CD4-positive, alpha-beta memory T cell (primary cell): ENCODE data around the gene DMRT1. TPM values are rescaled to one million over a fixed set of nuclear protein-coding genes. Genes with fewer than 3 reads are reported as not detected.

Experiments used
- CTCF ChIA-PET: fragments of 350-600 bp; sonication (Branson Sonifier 250); formaldehyde crosslinking; loops from one replicate; lab custom pipeline; 2021; ENCODE audit warnings: inconsistent platforms; ENCODE audit not compliant: partially characterized antibody; lab: Charles Lee
- POLR2A ChIA-PET: fragments of 350-600 bp; sonication (Branson Sonifier 250); formaldehyde crosslinking; loops from one replicate; lab custom pipeline; 2021; ENCODE audit not compliant: partially characterized antibody; lab: Charles Lee
- DNase-seq, 5 donors: peaks; one replicate each; pipeline versions ENCODE4 v3.0.0 to v3.0.0-alpha.2; 2020 to 2022; ENCODE audit warnings: mixed read lengths in 1 of 5
- H3K27ac ChIP-seq: one replicate; pipeline ENCODE4 v1.7.0; 2013; ENCODE audit warnings: low read depth, low read length
- H3K27me3 ChIP-seq: 2 replicates; pipeline ENCODE4 v1.7.0; 2013; ENCODE audit warnings: mild to moderate bottlenecking, low read length, moderate library complexity; ENCODE audit not compliant: insufficient read depth
- H3K36me3 ChIP-seq: 2 replicates; pipeline ENCODE4 v1.7.0; 2013; ENCODE audit warnings: mild to moderate bottlenecking, low read length, moderate library complexity; ENCODE audit not compliant: insufficient read depth
- H3K4me1 ChIP-seq: 2 replicates; pipeline ENCODE4 v1.7.0; 2013; ENCODE audit warnings: mild to moderate bottlenecking, low read length, moderate library complexity; ENCODE audit not compliant: insufficient read depth
- H3K4me3 ChIP-seq, 2 donors: one replicate each; pipeline ENCODE4 v1.7.0; 2013; ENCODE audit warnings: low read length in 2 of 2, mild to moderate bottlenecking in 1 of 2
- H3K9me3 ChIP-seq, 2 donors: one replicate each; pipeline ENCODE4 v1.7.0; 2013; ENCODE audit warnings: low read length in 2 of 2, control low read depth in 1 of 2; ENCODE audit not compliant: control insufficient read depth in 1 of 2
- H3K27ac Mint-ChIP-seq, 7 donors: one replicate each; pipeline ENCODE4 v1.8.0; 2020 to 2021; ENCODE audit warnings: mixed read lengths in 7 of 7, mild to moderate bottlenecking in 6 of 7, inconsistent platforms in 3 of 7, moderate library complexity in 3 of 7
- H3K27me3 Mint-ChIP-seq, 2 donors: one replicate each; pipeline ENCODE4 v1.8.0; 2020 to 2021; ENCODE audit warnings: mixed read lengths in 2 of 2
- H3K36me3 Mint-ChIP-seq, 2 donors: one replicate each; pipeline ENCODE4 v1.8.0; 2020 to 2021; ENCODE audit warnings: mixed read lengths in 2 of 2, inconsistent platforms in 1 of 2, mild to moderate bottlenecking in 1 of 2
- H3K4me1 Mint-ChIP-seq, 4 donors: one replicate each; pipeline ENCODE4 v1.8.0; 2020 to 2021; ENCODE audit warnings: mixed read lengths in 4 of 4, mild to moderate bottlenecking in 1 of 4
- H3K4me3 Mint-ChIP-seq, 8 donors: one replicate each; pipeline ENCODE4 v1.8.0; 2020 to 2021; ENCODE audit warnings: mixed read lengths in 8 of 8, mild to moderate bottlenecking in 7 of 8, moderate library complexity in 6 of 8, inconsistent platforms in 3 of 8
- H3K9me3 Mint-ChIP-seq, 8 donors: one replicate each; pipeline ENCODE4 v1.8.0; 2020 to 2021; ENCODE audit warnings: mixed read lengths in 8 of 8, mild to moderate bottlenecking in 5 of 8, inconsistent platforms in 3 of 8, moderate library complexity in 1 of 8
- intact Hi-C: fragments of 100-400 bp; cut with micrococcal nuclease; formaldehyde crosslinking; loops from one replicate; pipeline ENCODE4 v1.15.1; 2023
- polyA plus RNA-seq, 2 donors: library from polyadenylated mRNA; unstranded; fragments of 300-500 nt; fragmentation: Illumina TruSeq; gene quantifications; one replicate each; pipeline ENCODE4 v1.2.3, GENCODE V29; 2021
- total RNA-seq, 2 experiments: library from RNA; stranded (reverse); gene quantifications; one replicate each; pipeline ENCODE4 v1.2.3, GENCODE V29; 2021

The DMRT1 gene
- total RNA-seq (not detected), polyA plus RNA-seq (not detected)

- Histone ChIP-seq H3K27ac (no peak within 1 kb of the TSS), H3K4me3 (no peak within 1 kb of the TSS), H3K4me1 (no peaks in the 10 kb centered on the region), H3K27me3 (no peaks in the 10 kb centered on the region), H3K36me3 (no peaks in the 10 kb centered on the region), H3K9me3 (no peaks in the 10 kb centered on the region)
- CTCF ChIA-PET: no interaction called here
- peak within 1 kb of the TSS in 5 of 8 donors; percentile 10 to 33 (median 22) for H3K4me3 Mint-ChIP-seq
- intact Hi-C loops: no loop called here
- peaks cover 0 to 3% (median 0%) of the 10 kb centered on the region in 8 donors for H3K9me3 Mint-ChIP-seq
- no peak for DNase-seq
- POLR2A ChIA-PET: no interaction called here
- H3K27ac Mint-ChIP-seq: no peak within 1 kb of the TSS
- H3K36me3 Mint-ChIP-seq: no peaks in the 10 kb centered on the region
- peaks cover 5 to 20% (median 9%) of the 10 kb centered on the region in 4 donors for H3K4me1 Mint-ChIP-seq
- H3K27me3 Mint-ChIP-seq: peaks cover 33% of the 10 kb centered on the region in 2 donors
Measured at GRCh38 chr9:841371-842209, at the start of gene DMRT1. Gene DMRT1 (plus strand): TSS chr9:841697. CDS start chr9:841839, 142 bp downstream.

DNA sequence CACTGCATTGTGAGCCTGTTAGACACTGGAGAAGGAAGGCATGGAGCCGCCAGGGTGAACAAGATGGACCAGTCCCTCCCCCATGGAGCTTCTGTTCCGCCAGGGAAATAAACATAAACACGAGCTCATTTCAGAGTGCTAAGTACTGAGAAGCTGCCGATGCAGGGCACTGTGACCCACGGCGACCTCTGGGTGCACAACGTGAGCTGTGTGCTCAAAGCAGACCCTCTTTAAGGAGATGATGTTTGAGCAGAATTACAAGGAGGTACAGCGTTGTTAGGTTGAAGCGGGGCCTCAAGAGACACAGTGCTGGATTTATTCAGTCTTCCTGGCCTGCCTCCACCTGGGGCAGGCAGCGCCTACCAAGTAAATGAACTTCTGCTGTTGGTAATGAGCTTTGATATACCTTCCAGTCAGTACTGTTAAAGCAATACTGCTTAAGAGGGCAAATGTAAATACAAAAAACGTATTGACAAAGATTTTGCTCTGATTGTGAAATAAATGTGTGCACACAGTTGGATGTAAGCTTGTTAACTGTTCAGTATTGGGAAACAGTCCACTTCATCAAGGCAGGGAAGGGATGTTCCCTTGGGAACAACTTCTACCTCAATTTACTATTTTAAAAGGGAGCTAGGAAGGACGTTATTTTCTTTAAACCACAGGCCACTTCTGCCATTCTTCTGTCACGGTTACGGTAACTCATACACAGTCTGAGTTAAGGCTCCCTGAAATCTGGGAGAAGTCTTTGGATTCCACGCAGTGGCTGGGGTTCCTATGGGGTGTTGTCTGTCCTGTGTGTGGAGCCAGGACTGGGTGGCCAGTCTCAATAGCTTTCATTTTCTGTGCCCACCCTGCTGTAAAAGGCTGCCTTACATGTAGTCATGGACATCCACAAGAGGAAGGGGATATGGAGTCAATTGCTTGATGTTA lies 48.9 kb upstream of the DMRT1 start:
- Histone ChIP-seq H3K9me3 (no peaks in the 10 kb centered on the region), H3K4me1 (no peaks in the 10 kb centered on the region), H3K27ac (no peak overlapping the region), H3K27me3 (no peaks in the 10 kb centered on the region), H3K36me3 (no peaks in the 10 kb centered on the region), H3K4me3 (no peak overlapping the region)
- no peaks in the 10 kb centered on the region for H3K36me3 Mint-ChIP-seq
- CTCF ChIA-PET: interaction anchor here (1.4 kb wide), 1 partner anchor 14 kb away, joined by 3 read pairs; no protein-coding TSS in a partner anchor
- peaks cover 0 to 3% (median 0%) of the 10 kb centered on the region in 8 donors for H3K9me3 Mint-ChIP-seq
- POLR2A ChIA-PET: no interaction called here
- no peak for DNase-seq
- H3K4me3 Mint-ChIP-seq: no peak overlapping the region
- intact Hi-C loops: no loop called here
- no peak overlapping the region for H3K27ac Mint-ChIP-seq
- H3K27me3 Mint-ChIP-seq: peaks cover 5% of the 10 kb centered on the region in 2 donors
- H3K4me1 Mint-ChIP-seq: no peaks in the 10 kb centered on the region

GRCh38 chr9:794386-794785 lies 47.1 kb upstream of the DMRT1 start:
- Mint-ChIP-seq H3K36me3 (no peaks in the 10 kb centered on the region), H3K27me3 (peaks cover 5% of the 10 kb centered on the region in 2 donors), H3K4me1 (no peaks in the 10 kb centered on the region), H3K9me3 (peaks cover 0 to 3% (median 0%) of the 10 kb centered on the region in 8 donors), H3K27ac (no peak overlapping the region), H3K4me3 (no peak overlapping the region)
- no peaks in the 10 kb centered on the region for H3K36me3 ChIP-seq
- H3K27ac ChIP-seq: no peak overlapping the region
- H3K9me3 ChIP-seq: no peaks in the 10 kb centered on the region
- intact Hi-C loops: no loop called here
- CTCF ChIA-PET: no interaction called here
- DNase-seq: no peak
- no peaks in the 10 kb centered on the region for H3K27me3 ChIP-seq
- POLR2A ChIA-PET: no interaction called here
- H3K4me3 ChIP-seq: no peak overlapping the region
- no peaks in the 10 kb centered on the region for H3K4me1 ChIP-seq

DNA sequence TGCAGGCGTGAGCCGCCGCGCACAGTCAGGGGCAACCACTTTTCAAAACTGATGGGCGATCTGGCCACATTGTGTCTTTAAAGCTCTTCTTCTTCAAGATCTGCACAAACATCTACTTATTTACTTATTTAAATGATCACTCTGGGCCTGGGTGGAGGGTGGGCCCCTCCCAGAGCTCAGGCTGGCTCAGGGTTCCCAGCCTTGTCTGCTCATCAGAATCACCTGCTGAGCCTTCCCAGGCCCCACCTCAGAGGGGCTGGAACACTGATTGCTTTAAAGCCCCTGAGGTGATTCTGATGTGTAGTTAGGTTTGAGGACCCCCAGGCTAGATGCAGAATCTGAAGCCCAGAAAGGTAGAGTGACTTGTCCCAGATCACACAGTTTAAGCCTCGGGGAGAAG lies 45.6 kb upstream of the DMRT1 start:
- POLR2A ChIA-PET: no interaction called here
- Histone ChIP-seq H3K36me3 (no peaks in the 10 kb centered on the region), H3K4me3 (no peak overlapping the region), H3K4me1 (no peaks in the 10 kb centered on the region), H3K27me3 (no peaks in the 10 kb centered on the region), H3K27ac (no peak overlapping the region), H3K9me3 (no peaks in the 10 kb centered on the region)
- intact Hi-C loops: no loop called here
- Mint-ChIP-seq H3K36me3 (no peaks in the 10 kb centered on the region), H3K27ac (no peak overlapping the region), H3K4me1 (no peaks in the 10 kb centered on the region), H3K9me3 (peaks cover 0 to 3% (median 0%) of the 10 kb centered on the region in 8 donors), H3K4me3 (no peak overlapping the region), H3K27me3 (peaks cover 7 to 9% of the 10 kb centered on the region in 2 donors)
- no peak for DNase-seq
- CTCF ChIA-PET: no interaction called here

DNA sequence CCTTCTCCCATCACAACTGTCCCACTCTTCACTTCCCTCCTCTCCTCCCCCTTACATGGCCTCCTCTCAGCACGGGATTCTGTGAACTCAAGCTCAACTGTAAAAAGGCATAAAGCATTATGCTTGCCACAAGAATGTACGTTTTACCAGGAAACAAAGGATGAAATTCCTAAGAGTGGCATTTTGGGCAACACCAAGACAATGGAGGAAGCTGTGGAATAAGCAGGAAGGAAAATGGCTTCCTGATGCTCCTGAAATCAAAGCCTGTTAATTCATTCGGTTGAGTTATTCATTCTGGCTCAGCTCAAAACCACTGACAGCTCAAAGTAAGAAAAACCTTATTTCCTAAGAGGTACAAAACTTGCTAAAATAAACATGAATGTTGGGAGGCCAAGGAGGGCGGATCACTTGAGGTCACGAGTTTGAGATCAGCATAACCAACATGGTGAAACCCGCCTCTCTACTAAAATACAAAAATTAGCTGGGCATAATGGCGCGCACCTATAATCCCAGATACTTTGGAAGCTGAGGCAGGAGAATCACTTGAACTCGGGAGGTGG lies 40.8 kb upstream of the DMRT1 start:
- H3K27ac ChIP-seq: no peak overlapping the region
- no peaks in the 10 kb centered on the region for H3K4me1 ChIP-seq
- POLR2A ChIA-PET: no interaction called here
- no peaks in the 10 kb centered on the region for H3K9me3 ChIP-seq
- H3K36me3 Mint-ChIP-seq: no peaks in the 10 kb centered on the region
- DNase-seq: no peak
- peak overlapping the region in 1 of 7 donors; percentile 2 for H3K27ac Mint-ChIP-seq
- intact Hi-C loops: no loop called here
- no peaks in the 10 kb centered on the region for H3K9me3 Mint-ChIP-seq
- H3K36me3 ChIP-seq: no peaks in the 10 kb centered on the region
- peaks cover 7 to 11% of the 10 kb centered on the region in 2 donors for H3K27me3 Mint-ChIP-seq
- H3K27me3 ChIP-seq: no peaks in the 10 kb centered on the region
- CTCF ChIA-PET: no interaction called here
- no peaks in the 10 kb centered on the region for H3K4me1 Mint-ChIP-seq
- H3K4me3 ChIP-seq: no peak overlapping the region
- no peak overlapping the region for H3K4me3 Mint-ChIP-seq

DNA sequence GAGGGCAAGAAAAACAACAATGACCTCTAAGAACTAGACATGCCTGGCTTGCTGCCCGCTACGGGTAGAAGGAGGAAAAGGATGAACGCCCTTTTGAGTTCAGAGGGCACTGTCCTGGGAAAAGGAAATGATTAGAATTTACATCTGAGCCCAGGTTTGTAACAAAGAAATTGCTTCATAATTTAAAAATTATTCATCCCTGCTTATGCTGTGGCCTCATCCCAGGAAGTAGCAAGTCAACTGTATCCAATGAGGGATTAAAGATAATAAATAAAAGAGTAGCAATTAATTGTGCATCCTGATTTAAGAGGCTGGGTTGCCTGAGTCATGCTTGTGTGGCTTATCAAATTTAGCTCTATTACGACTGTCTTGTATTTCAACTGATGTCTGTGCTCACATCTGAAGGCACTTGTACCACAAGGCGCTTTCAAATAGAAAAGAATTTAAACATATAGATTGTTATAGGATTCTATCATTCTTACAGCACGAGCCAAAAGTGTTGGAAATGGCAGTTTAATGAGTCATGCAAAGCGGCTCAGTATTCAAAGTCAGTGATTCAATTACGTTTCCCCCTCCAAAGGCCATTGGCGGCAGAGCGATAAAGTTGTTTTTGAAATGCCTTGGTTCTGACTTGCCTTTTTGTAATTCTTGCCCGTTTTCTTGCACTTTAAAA lies 40.0 kb upstream of the DMRT1 start:
- no peak for DNase-seq
- Histone ChIP-seq H3K27ac (no peak overlapping the region), H3K4me3 (no peak overlapping the region), H3K4me1 (no peaks in the 10 kb centered on the region), H3K27me3 (no peaks in the 10 kb centered on the region), H3K36me3 (no peaks in the 10 kb centered on the region), H3K9me3 (no peaks in the 10 kb centered on the region)
- H3K27me3 Mint-ChIP-seq: peaks cover 7 to 9% of the 10 kb centered on the region in 2 donors
- H3K4me3 Mint-ChIP-seq: no peak overlapping the region
- intact Hi-C loops: no loop called here
- ChIA-PET CTCF (no interaction called here), POLR2A (no interaction called here)
- H3K27ac Mint-ChIP-seq: no peak overlapping the region
- no peaks in the 10 kb centered on the region for H3K9me3 Mint-ChIP-seq
- H3K4me1 Mint-ChIP-seq: no peaks in the 10 kb centered on the region
- H3K36me3 Mint-ChIP-seq: no peaks in the 10 kb centered on the region
